Measurements from ENCODE around the gene GGTA1. TPM values are rescaled to one million over a fixed set of nuclear protein-coding genes. Genes with fewer than 3 reads are reported as not detected.
A peak's percentile ranks its signal among the peaks of the same experiment; 100 is the strongest.
"Not testable (repeated sequence)": the region's sequence is repeated elsewhere in the genome, so short reads cannot be mapped to it uniquely, and the experiment has no call there.

Gene GGTA1
- total RNA-seq, 2 experiments from 2014 or later, result 1.6 TPM; not detected in 1

GRCh38 chr9:121518634-121519033, 19.0 kb upstream of the GGTA1 start:
- no peaks in the 10 kb centered on the region for H3K4me1 Mint-ChIP-seq
- peaks cover 3% of the 10 kb centered on the region for H3K9me3 Mint-ChIP-seq (ENCODE audit: low read depth)
- H3K27me3 Mint-ChIP-seq, result peaks cover 23% of the 10 kb centered on the region
- H3K27ac Mint-ChIP-seq, result no peak overlapping the region
- no peak overlapping the region for H3K4me3 Mint-ChIP-seq
- DNase-seq (no peak), ATAC-seq (no peak)
- no peaks in the 10 kb centered on the region for H3K36me3 Mint-ChIP-seq
- CTCF ChIA-PET, result no interaction called here

- H3K4me1 Mint-ChIP-seq; H3K9me3 Mint-ChIP-seq (ENCODE audit: low read depth); DNase-seq; ATAC-seq; H3K27ac Mint-ChIP-seq; H3K4me3 Mint-ChIP-seq; H3K36me3 Mint-ChIP-seq; CTCF ChIA-PET: not testable (repeated sequence)
- H3K27me3 Mint-ChIP-seq, result peaks cover 11% of the 10 kb centered on the region
Observed at GRCh38 chr9:121513166-121513565, 13.5 kb upstream of the GGTA1 start.

- no peak overlapping the region for H3K27ac Mint-ChIP-seq
- H3K4me1 Mint-ChIP-seq, result no peaks in the 10 kb centered on the region
- CTCF ChIA-PET, result no interaction called here
- H3K4me3 Mint-ChIP-seq, result no peak overlapping the region
- no peak for DNase-seq
- H3K9me3 Mint-ChIP-seq (ENCODE audit: low read depth), result no peaks in the 10 kb centered on the region
- no peak for ATAC-seq
- H3K36me3 Mint-ChIP-seq, result no peaks in the 10 kb centered on the region
- peaks cover 16% of the 10 kb centered on the region for H3K27me3 Mint-ChIP-seq
Observed at GRCh38 chr9:121510766-121511550, 11.3 kb upstream of the GGTA1 start.

- no peaks in the 10 kb centered on the region for H3K36me3 Mint-ChIP-seq
- no peak overlapping the region for H3K27ac Mint-ChIP-seq
- peaks cover 17% of the 10 kb centered on the region for H3K27me3 Mint-ChIP-seq
- ATAC-seq, result no peak
- CTCF ChIA-PET, result no interaction called here
- H3K4me1 Mint-ChIP-seq, result no peaks in the 10 kb centered on the region
- no peak for DNase-seq
- no peak overlapping the region for H3K4me3 Mint-ChIP-seq
- H3K9me3 Mint-ChIP-seq (ENCODE audit: low read depth), result no peaks in the 10 kb centered on the region
Observed at GRCh38 chr9:121509180-121509579, 9.5 kb upstream of the GGTA1 start.

GRCh38 chr9:121508415-121508814, 8.8 kb upstream of the GGTA1 start:
- H3K4me1 Mint-ChIP-seq, result peaks cover 3% of the 10 kb centered on the region
- CTCF ChIA-PET, result no interaction called here
- peaks cover 21% of the 10 kb centered on the region for H3K27me3 Mint-ChIP-seq
- H3K9me3 Mint-ChIP-seq (ENCODE audit: low read depth), result no peaks in the 10 kb centered on the region
- H3K4me3 Mint-ChIP-seq, result no peak overlapping the region
- H3K27ac Mint-ChIP-seq, result no peak overlapping the region
- H3K36me3 Mint-ChIP-seq, result no peaks in the 10 kb centered on the region
- no peak for DNase-seq
- no peak for ATAC-seq

- H3K4me1 Mint-ChIP-seq, result peaks cover 7% of the 10 kb centered on the region
- ATAC-seq (no peak), DNase-seq (no peak)
- H3K9me3 Mint-ChIP-seq (ENCODE audit: low read depth), result no peaks in the 10 kb centered on the region
- peaks cover 37% of the 10 kb centered on the region for H3K27me3 Mint-ChIP-seq
- CTCF ChIA-PET, result interaction anchor here (0.6 to 1.3 kb wide), 2 partner anchors 8 to 42 kb away, joined by 4 read pairs; no protein-coding TSS in a partner anchor
- H3K27ac Mint-ChIP-seq, result no peak overlapping the region
- H3K4me3 Mint-ChIP-seq, result no peak overlapping the region
- no peaks in the 10 kb centered on the region for H3K36me3 Mint-ChIP-seq
Observed at GRCh38 chr9:121505903-121506735, 6.5 kb upstream of the GGTA1 start.

- no peaks in the 10 kb centered on the region for H3K36me3 Mint-ChIP-seq
- no peaks in the 10 kb centered on the region for H3K9me3 Mint-ChIP-seq (ENCODE audit: low read depth)
- no peak for DNase-seq
- H3K4me3 Mint-ChIP-seq, result no peak overlapping the region
- no peak overlapping the region for H3K27ac Mint-ChIP-seq
- peaks cover 20% of the 10 kb centered on the region for H3K4me1 Mint-ChIP-seq
- H3K27me3 Mint-ChIP-seq, result peaks cover 57% of the 10 kb centered on the region
- no peak for ATAC-seq
- CTCF ChIA-PET, result no interaction called here
Observed at GRCh38 chr9:121503444-121503843, 3.8 kb upstream of the GGTA1 start.

GRCh38 chr9:121500165-121500478, 478 bp upstream of the GGTA1 start:
- CTCF ChIA-PET, result interaction anchor here (1.4 to 2.7 kb wide), 3 partner anchors 12 to 52 kb away, joined by 3 to 13 read pairs (median 3); no protein-coding TSS in a partner anchor
- H3K4me1 Mint-ChIP-seq, result peaks cover 24% of the 10 kb centered on the region
- ATAC-seq (no peak), DNase-seq (no peak)
- H3K4me3 Mint-ChIP-seq, result peak overlapping the region; percentile 14
- H3K36me3 Mint-ChIP-seq, result peaks cover 4% of the 10 kb centered on the region
- H3K27ac Mint-ChIP-seq, result no peak overlapping the region
- H3K9me3 Mint-ChIP-seq (ENCODE audit: low read depth), result peaks cover 6% of the 10 kb centered on the region
- peaks cover 72% of the 10 kb centered on the region for H3K27me3 Mint-ChIP-seq

GRCh38 chr9:121499177-121499426, 542 bp downstream of the GGTA1 start:
- CTCF ChIA-PET, result interaction anchor here (0.8 to 2.7 kb wide), 5 partner anchors 11 to 51 kb away, joined by 3 to 13 read pairs (median 3); no protein-coding TSS in a partner anchor
- Mint-ChIP-seq H3K4me3 (peak overlapping the region; percentile 59), H3K4me1 (peaks cover 24% of the 10 kb centered on the region), H3K36me3 (peaks cover 4% of the 10 kb centered on the region), H3K9me3 (ENCODE audit: low read depth) (peaks cover 6% of the 10 kb centered on the region), H3K27me3 (peaks cover 78% of the 10 kb centered on the region), H3K27ac (peak overlapping the region; percentile 23)
- ATAC-seq (peak; percentile 8), DNase-seq (no peak)

GRCh38 chr9:121498487-121499176, 1.0 kb downstream of the GGTA1 start:
- ATAC-seq, result peak; percentile 52

GRCh38 chr9:121498150-121498486, 1.5 kb downstream of the GGTA1 start:
- Mint-ChIP-seq H3K4me3 (peak overlapping the region; percentile 59), H3K36me3 (peaks cover 4% of the 10 kb centered on the region), H3K9me3 (ENCODE audit: low read depth) (peaks cover 6% of the 10 kb centered on the region), H3K27me3 (peaks cover 73% of the 10 kb centered on the region), H3K4me1 (peaks cover 19% of the 10 kb centered on the region), H3K27ac (no peak overlapping the region)
- CTCF ChIA-PET, result interaction anchor here (0.8 to 2.7 kb wide), 12 partner anchors 9 to 183 kb away, joined by 3 to 13 read pairs (median 4); no protein-coding TSS in a partner anchor
- DNase-seq, result peak; percentile 74
- ATAC-seq, result peak; percentile 71

More at GRCh38 chr9:121498487-121499176, 1.0 kb downstream of the GGTA1 start:
- Mint-ChIP-seq H3K27ac (peak overlapping the region; percentile 23), H3K4me3 (peak overlapping the region; percentile 59), H3K9me3 (ENCODE audit: low read depth) (peaks cover 6% of the 10 kb centered on the region), H3K36me3 (peaks cover 4% of the 10 kb centered on the region), H3K4me1 (peaks cover 24% of the 10 kb centered on the region), H3K27me3 (peaks cover 78% of the 10 kb centered on the region)
- DNase-seq, result no peak
- CTCF ChIA-PET, result interaction anchor here (0.8 to 2.7 kb wide), 10 partner anchors 10 to 51 kb away, joined by 3 to 13 read pairs (median 3); no protein-coding TSS in a partner anchor

- peaks cover 4% of the 10 kb centered on the region for H3K36me3 Mint-ChIP-seq
Observed at GRCh38 chr9:121495976-121496375, 3.7 kb downstream of the GGTA1 start.

GRCh38 chr9:121494192-121494591, 5.5 kb downstream of the GGTA1 start:
- ATAC-seq, result no peak
- peaks cover 14% of the 10 kb centered on the region for H3K4me1 Mint-ChIP-seq
- no peak overlapping the region for H3K4me3 Mint-ChIP-seq
- H3K27ac Mint-ChIP-seq, result no peak overlapping the region
- H3K27me3 Mint-ChIP-seq, result peaks cover 44% of the 10 kb centered on the region
- CTCF ChIA-PET, result interaction anchor here (1.2 kb wide), 1 partner anchor 174 kb away, joined by 4 read pairs; no protein-coding TSS in a partner anchor
- DNase-seq, result no peak
- peaks cover 6% of the 10 kb centered on the region for H3K9me3 Mint-ChIP-seq (ENCODE audit: low read depth)
- peaks cover 4% of the 10 kb centered on the region for H3K36me3 Mint-ChIP-seq

More at GRCh38 chr9:121495976-121496375, 3.7 kb downstream of the GGTA1 start:
- peaks cover 59% of the 10 kb centered on the region for H3K27me3 Mint-ChIP-seq
- no peak overlapping the region for H3K27ac Mint-ChIP-seq
- ATAC-seq, result no peak
- H3K4me3 Mint-ChIP-seq, result no peak overlapping the region
- peaks cover 6% of the 10 kb centered on the region for H3K9me3 Mint-ChIP-seq (ENCODE audit: low read depth)
- CTCF ChIA-PET, result no interaction called here
- DNase-seq, result no peak
- H3K4me1 Mint-ChIP-seq, result peaks cover 18% of the 10 kb centered on the region

Measured in activated CD8-positive, alpha-beta memory T cell treated with anti-CD3 and anti-CD28 coated beads, Interleukin-2, amount 10 ng/mL, durations not matched to agents 7 days and 5 days (primary cell).